GM12878 (cell line): Measurements from ENCODE around the gene HOXB6.

ENCODE experiments used
- CEBPZ ChIP-seq: fragments of 150-350 bp; IDR thresholded peaks from 2 replicates; pipeline ENCODE4 v1.6.1; 2016; ENCODE audit warnings: low read depth, low read length
- DPF2 ChIP-seq: fragments of 450-650 bp; IDR thresholded peaks from 2 replicates; pipeline ENCODE4 v1.6.1; 2017; ENCODE audit warnings: mild to moderate bottlenecking
- EZH2 ChIP-seq: IDR thresholded peaks from 2 replicates; pipeline ENCODE4 v1.6.1; 2012; ENCODE audit warnings: low read depth, mild to moderate bottlenecking, control low read depth, inconsistent platforms, low read length, borderline replicate concordance; ENCODE audit not compliant: control insufficient read depth
- GABPA ChIP-seq: IDR thresholded peaks from 2 replicates; pipeline ENCODE4 v1.6.1; 2014; ENCODE audit warnings: antibody characterized with exemption, low read depth, mild to moderate bottlenecking, inconsistent platforms
- NFYA ChIP-seq: IDR thresholded peaks from 2 replicates; pipeline ENCODE4 v1.6.1; 2011; ENCODE audit warnings: low read depth, mild to moderate bottlenecking, low read length, improper control_type of control experiment, borderline replicate concordance
- POLR2A ChIP-seq: IDR thresholded peaks from 2 replicates; pipeline ENCODE4 v1.6.1; 2011; ENCODE audit warnings: low read depth, mild to moderate bottlenecking, low read length
- POLR2AphosphoS5 ChIP-seq: IDR thresholded peaks from 2 replicates; pipeline ENCODE4 v1.6.1; 2011; ENCODE audit warnings: mild to moderate bottlenecking, low read length, inconsistent platforms
- REST ChIP-seq: IDR thresholded peaks from 2 replicates; pipeline ENCODE4 v1.6.1; 2012; ENCODE audit warnings: mild to moderate bottlenecking, low read depth, low read length
- SREBF1 ChIP-seq: IDR thresholded peaks from 2 replicates; pipeline ENCODE4 v1.6.1; 2012; ENCODE audit warnings: mild to moderate bottlenecking, low read length
- TCF3 ChIP-seq: IDR thresholded peaks from 2 replicates; pipeline ENCODE4 v1.6.1; 2012; ENCODE audit warnings: low read depth, mild to moderate bottlenecking, low read length, borderline replicate concordance; ENCODE audit not compliant: insufficient read depth
- TF ChIP-seq, protein P1 (sequence below): fragments of 450-650 bp; formaldehyde crosslinking; IDR thresholded peaks from 2 replicates; pipeline ENCODE4 v1.5.0; 2022; ENCODE audit warnings: mild to moderate bottlenecking, missing genetic modification characterization
- TF ChIP-seq, protein P2 (sequence below): IDR thresholded peaks from 2 replicates; pipeline ENCODE4 v1.6.1; 2012; ENCODE audit warnings: low read depth, low read length, improper control_type of control experiment
- TF ChIP-seq, protein P3 (sequence below), 3 experiments: IDR thresholded peaks in 2 of 3; conservative IDR thresholded peaks in 1 of 3; 2 replicates each; pipeline ENCODE4 v1.5.1; 2011; ENCODE audit warnings: low read depth in 3 of 3, low read length in 3 of 3, mild to moderate bottlenecking in 3 of 3, control low read depth in 2 of 3, moderate library complexity in 2 of 3, inconsistent platforms in 1 of 3, mixed read lengths in 1 of 3; ENCODE audit not compliant: control insufficient read depth in 2 of 3, insufficient read depth in 1 of 3; ENCODE audit errors: extremely low read depth in 1 of 3

DNA sequence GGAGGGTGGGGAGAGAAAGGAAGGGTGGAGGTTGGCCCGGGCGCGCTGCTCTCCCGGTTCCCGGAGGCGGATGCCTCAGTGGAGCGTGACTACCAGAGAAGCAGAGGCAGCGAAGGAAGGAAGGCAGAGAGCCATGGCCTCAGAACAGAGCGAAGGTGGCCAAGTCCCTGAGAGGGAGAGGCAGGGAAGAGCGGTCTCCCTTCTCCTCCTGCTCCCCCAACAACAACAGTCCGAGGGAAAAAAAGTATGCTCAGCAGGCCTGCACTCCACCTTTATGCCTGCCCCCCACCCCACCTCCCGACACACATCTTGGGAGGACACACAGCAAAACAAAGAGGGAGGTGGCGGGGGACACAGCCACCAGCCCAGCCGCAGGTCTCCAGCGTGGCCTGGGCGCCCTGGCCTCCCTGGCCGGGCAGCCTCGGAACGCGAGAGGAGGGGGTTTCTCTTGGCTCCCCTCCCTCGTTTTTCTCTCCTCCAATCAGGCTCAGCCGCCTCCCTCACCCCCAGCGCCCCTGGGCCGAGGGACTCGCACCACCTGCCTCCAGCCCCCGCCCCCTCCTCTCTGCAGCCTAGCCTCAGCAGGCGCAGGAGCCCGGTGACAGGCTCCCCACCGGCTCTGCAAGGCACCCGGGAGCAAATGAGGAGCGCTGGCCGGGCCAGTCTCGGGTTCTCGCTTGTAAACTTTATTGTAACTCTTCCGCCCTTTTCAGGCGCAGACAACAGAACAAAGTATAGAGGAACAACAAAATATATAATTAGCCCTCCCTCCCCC is 7.1 kb upstream of the HOXB6 start:
- TF ChIP-seq GABPA (no peak), POLR2A (no peak; the same call in 1 of the 2 replicates), EZH2 (no peak), REST (no peak), NFYA (no peak), DPF2 (no peak), SREBF1 (no peak), TCF3 (no peak), CEBPZ (no peak), POLR2AphosphoS5 (no peak)
- TF ChIP-seq, protein P1, sequence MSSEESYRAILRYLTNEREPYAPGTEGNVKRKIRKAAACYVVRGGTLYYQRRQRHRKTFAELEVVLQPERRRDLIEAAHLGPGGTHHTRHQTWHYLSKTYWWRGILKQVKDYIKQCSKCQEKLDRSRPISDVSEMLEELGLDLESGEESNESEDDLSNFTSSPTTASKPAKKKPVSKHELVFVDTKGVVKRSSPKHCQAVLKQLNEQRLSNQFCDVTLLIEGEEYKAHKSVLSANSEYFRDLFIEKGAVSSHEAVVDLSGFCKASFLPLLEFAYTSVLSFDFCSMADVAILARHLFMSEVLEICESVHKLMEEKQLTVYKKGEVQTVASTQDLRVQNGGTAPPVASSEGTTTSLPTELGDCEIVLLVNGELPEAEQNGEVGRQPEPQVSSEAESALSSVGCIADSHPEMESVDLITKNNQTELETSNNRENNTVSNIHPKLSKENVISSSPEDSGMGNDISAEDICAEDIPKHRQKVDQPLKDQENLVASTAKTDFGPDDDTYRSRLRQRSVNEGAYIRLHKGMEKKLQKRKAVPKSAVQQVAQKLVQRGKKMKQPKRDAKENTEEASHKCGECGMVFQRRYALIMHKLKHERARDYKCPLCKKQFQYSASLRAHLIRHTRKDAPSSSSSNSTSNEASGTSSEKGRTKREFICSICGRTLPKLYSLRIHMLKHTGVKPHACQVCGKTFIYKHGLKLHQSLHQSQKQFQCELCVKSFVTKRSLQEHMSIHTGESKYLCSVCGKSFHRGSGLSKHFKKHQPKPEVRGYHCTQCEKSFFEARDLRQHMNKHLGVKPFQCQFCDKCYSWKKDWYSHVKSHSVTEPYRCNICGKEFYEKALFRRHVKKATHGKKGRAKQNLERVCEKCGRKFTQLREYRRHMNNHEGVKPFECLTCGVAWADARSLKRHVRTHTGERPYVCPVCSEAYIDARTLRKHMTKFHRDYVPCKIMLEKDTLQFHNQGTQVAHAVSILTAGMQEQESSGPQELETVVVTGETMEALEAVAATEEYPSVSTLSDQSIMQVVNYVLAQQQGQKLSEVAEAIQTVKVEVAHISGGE (CRISPR knock-in tag) = no peak
- TF ChIP-seq, protein P2, sequence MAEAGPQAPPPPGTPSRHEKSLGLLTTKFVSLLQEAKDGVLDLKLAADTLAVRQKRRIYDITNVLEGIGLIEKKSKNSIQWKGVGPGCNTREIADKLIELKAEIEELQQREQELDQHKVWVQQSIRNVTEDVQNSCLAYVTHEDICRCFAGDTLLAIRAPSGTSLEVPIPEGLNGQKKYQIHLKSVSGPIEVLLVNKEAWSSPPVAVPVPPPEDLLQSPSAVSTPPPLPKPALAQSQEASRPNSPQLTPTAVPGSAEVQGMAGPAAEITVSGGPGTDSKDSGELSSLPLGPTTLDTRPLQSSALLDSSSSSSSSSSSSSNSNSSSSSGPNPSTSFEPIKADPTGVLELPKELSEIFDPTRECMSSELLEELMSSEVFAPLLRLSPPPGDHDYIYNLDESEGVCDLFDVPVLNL = no peak
- TF ChIP-seq, protein P3, sequence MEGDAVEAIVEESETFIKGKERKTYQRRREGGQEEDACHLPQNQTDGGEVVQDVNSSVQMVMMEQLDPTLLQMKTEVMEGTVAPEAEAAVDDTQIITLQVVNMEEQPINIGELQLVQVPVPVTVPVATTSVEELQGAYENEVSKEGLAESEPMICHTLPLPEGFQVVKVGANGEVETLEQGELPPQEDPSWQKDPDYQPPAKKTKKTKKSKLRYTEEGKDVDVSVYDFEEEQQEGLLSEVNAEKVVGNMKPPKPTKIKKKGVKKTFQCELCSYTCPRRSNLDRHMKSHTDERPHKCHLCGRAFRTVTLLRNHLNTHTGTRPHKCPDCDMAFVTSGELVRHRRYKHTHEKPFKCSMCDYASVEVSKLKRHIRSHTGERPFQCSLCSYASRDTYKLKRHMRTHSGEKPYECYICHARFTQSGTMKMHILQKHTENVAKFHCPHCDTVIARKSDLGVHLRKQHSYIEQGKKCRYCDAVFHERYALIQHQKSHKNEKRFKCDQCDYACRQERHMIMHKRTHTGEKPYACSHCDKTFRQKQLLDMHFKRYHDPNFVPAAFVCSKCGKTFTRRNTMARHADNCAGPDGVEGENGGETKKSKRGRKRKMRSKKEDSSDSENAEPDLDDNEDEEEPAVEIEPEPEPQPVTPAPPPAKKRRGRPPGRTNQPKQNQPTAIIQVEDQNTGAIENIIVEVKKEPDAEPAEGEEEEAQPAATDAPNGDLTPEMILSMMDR (IDR thresholded peaks at IDR 0.05 in 2 of 3, conservative IDR thresholded peaks at IDR 0.05 in 1 of 3; ENCODE audit: control insufficient read depth in 2 of 3, extremely low read depth in 1 of 3, insufficient read depth in 1 of 3, low read depth in 3 of 3, low read length in 3 of 3) = no peak
